ENCODE data around the gene SDR42E2.

Gene SDR42E2

DNA sequence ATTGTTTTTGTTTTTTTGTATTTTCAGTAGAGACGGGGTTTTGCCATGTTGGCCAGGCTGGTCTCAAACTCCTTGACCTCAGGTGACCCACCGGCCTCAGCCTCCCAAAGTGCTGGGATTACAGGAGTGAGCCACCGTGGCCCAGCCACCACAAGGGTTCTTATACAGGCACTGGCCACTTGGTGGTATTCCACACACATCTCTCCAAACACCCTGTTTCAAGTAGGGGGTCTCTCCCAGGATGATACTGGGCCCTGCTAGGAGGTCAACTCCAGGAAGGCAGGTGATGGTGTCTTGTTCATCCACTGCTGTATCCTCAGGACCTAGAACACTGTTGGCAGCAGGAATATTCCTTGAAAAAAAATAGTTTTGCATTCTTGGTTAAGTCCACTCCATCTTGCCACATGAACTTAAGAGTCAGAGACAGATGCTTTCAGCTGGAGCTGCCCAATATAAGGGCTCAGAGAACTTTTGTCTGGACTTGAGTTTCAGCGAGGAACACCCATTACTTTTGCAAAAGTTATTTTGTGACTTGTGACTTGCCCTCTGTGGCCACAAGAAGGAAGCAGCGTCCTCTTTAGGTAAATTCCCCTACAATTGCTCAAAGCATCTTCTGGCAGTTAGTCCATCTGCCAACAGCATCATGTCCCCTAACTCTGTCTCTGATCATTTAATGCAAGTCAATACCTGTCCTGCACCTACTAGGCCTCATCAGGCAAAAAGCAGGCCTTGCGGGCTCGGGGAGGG is 36.4 kb downstream of the SDR42E2 start:
- H3K9ac ChIP-seq (ENCODE audit: low read length) = peak overlapping the region; percentile 36
- no peaks in the 10 kb centered on the region for H3K36me3 ChIP-seq (replicated peaks; ENCODE audit: low read depth, low read length)
- H3K4me3 ChIP-seq (ENCODE audit: low read length) = peak overlapping the region; percentile 47
- H2AFZ ChIP-seq (ENCODE audit: low read depth, low read length) = no peak overlapping the region; the same call in 1 of the 2 replicates
- no peaks in the 10 kb centered on the region for H4K20me1 ChIP-seq (ENCODE audit: insufficient read depth, low read length)
- no peak for TF ChIP-seq EZH2phosphoT487 (IDR thresholded peaks at IDR 0.05; ENCODE audit: low read depth)
- TF ChIP-seq, protein P1, sequence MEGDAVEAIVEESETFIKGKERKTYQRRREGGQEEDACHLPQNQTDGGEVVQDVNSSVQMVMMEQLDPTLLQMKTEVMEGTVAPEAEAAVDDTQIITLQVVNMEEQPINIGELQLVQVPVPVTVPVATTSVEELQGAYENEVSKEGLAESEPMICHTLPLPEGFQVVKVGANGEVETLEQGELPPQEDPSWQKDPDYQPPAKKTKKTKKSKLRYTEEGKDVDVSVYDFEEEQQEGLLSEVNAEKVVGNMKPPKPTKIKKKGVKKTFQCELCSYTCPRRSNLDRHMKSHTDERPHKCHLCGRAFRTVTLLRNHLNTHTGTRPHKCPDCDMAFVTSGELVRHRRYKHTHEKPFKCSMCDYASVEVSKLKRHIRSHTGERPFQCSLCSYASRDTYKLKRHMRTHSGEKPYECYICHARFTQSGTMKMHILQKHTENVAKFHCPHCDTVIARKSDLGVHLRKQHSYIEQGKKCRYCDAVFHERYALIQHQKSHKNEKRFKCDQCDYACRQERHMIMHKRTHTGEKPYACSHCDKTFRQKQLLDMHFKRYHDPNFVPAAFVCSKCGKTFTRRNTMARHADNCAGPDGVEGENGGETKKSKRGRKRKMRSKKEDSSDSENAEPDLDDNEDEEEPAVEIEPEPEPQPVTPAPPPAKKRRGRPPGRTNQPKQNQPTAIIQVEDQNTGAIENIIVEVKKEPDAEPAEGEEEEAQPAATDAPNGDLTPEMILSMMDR (IDR thresholded peaks at IDR 0.05; ENCODE audit: low read depth, low read length) = peak; percentile 28
- no peaks in the 10 kb centered on the region for H3K9me3 ChIP-seq (ENCODE audit: insufficient read depth, low read length)
- H3K4me1 ChIP-seq (ENCODE audit: low read length) = peaks cover 44% of the 10 kb centered on the region
- H3K79me2 ChIP-seq (ENCODE audit: low read length) = no peaks in the 10 kb centered on the region
- peak overlapping the region; percentile 73 for H3K4me2 ChIP-seq (ENCODE audit: low read length)
- no peaks in the 10 kb centered on the region for H3K27me3 ChIP-seq (ENCODE audit: low read depth, low read length)
- H3K27ac ChIP-seq (ENCODE audit: low read length) = peak overlapping the region; percentile 65

DNA sequence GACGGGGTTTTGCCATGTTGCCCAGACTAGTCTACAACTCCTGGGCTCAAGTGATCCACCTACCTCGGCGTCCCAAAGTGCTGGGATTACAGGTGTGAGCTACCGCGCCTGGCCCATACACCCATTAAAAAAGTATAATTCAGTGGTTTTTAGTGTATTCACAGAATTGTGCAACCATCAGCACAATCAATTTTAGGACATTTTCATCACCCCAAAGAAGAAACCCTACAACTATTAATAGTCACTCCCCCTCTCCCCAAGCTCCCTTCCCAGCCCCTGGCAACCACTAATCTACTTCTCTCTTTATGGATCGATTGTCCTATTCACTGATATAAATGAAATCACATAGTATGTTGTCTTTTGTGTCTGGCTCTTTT is 39.9 kb downstream of the SDR42E2 start:
- no peak overlapping the region for H3K9ac ChIP-seq (ENCODE audit: low read length)
- no peak overlapping the region for H3K4me3 ChIP-seq (ENCODE audit: low read length)
- H3K4me1 ChIP-seq (ENCODE audit: low read length) = peaks cover 28% of the 10 kb centered on the region
- peaks cover 11% of the 10 kb centered on the region for H3K79me2 ChIP-seq (ENCODE audit: low read length)
- H3K36me3 ChIP-seq (replicated peaks; ENCODE audit: low read depth, low read length) = peaks cover under 1% of the 10 kb centered on the region
- peaks cover under 1% of the 10 kb centered on the region; the same call in 1 of the 2 replicates for H4K20me1 ChIP-seq (ENCODE audit: insufficient read depth, low read length)
- no peak overlapping the region for H3K4me2 ChIP-seq (ENCODE audit: low read length)
- H3K27ac ChIP-seq (ENCODE audit: low read length) = no peak overlapping the region
- H2AFZ ChIP-seq (ENCODE audit: low read depth, low read length) = no peak overlapping the region
- no peaks in the 10 kb centered on the region for H3K9me3 ChIP-seq (ENCODE audit: insufficient read depth, low read length)
- H3K27me3 ChIP-seq (ENCODE audit: low read depth, low read length) = no peaks in the 10 kb centered on the region
- no peak for TF ChIP-seq EZH2phosphoT487 (IDR thresholded peaks at IDR 0.05; ENCODE audit: low read depth)
- TF ChIP-seq, protein P1 (IDR thresholded peaks at IDR 0.05; ENCODE audit: low read depth, low read length) = no peak

DNA sequence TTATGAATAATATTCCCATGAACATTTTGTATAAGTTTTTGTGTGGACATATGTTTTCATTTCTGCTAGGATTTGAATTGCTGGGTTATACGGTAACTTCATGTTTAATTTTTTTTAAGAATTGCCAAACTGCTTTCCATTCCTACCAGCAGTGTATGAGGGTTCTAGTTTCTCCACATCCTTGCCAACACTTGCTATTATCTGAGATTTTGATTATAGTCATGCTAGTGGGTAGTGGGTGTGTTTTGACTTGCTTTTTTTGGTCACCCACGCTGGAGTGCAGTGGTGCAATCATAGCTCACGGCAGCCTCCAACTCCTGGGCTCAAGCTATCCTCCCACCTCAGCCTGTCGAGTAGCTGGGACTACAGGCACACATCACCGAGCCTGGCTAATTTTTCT is 40.8 kb downstream of the SDR42E2 start:
- Histone ChIP-seq H3K79me2 (ENCODE audit: low read length) (peaks cover 20% of the 10 kb centered on the region), H3K27ac (ENCODE audit: low read length) (no peak overlapping the region), H3K9me3 (ENCODE audit: insufficient read depth, low read length) (no peaks in the 10 kb centered on the region), H3K4me3 (ENCODE audit: low read length) (no peak overlapping the region), H3K4me2 (ENCODE audit: low read length) (no peak overlapping the region), H2AFZ (ENCODE audit: low read depth, low read length) (no peak overlapping the region), H3K4me1 (ENCODE audit: low read length) (peaks cover 35% of the 10 kb centered on the region), H3K27me3 (ENCODE audit: low read depth, low read length) (no peaks in the 10 kb centered on the region), H4K20me1 (ENCODE audit: insufficient read depth, low read length) (peaks cover 9% of the 10 kb centered on the region), H3K9ac (ENCODE audit: low read length) (no peak overlapping the region), H3K36me3 (replicated peaks; ENCODE audit: low read depth, low read length) (peaks cover 9% of the 10 kb centered on the region)
- TF ChIP-seq EZH2phosphoT487 (IDR thresholded peaks at IDR 0.05; ENCODE audit: low read depth) = no peak
- TF ChIP-seq, protein P1 (IDR thresholded peaks at IDR 0.05; ENCODE audit: low read depth, low read length) = no peak

DNA sequence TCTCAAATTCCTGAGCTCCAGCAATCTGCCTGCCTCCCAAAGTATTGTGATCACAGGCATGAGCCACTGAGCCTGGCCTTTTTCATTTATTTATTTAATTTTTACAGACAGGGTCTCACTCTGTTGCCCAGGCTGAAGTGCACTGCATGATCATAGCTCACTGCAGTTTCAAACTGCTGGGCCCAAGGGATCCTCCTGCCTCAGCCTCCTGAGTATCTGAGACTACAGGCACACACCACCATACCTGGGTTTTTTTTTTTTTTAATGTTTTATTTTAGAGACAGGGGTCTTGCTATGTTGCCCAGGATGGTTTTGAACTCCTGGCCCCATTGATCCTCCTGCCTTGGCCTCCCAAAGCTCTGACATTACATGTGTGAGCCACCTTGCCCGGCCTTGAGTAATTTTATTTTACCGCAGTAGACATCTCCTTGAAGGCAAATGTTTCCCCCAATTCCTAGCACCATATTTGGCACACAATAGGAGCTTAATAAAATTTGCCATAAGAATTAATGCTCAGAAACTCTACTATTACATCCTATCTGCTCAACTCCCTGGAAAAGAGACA is 41.9 kb downstream of the SDR42E2 start:
- Histone ChIP-seq H2AFZ (ENCODE audit: low read depth, low read length) (no peak overlapping the region), H3K9me3 (ENCODE audit: insufficient read depth, low read length) (no peaks in the 10 kb centered on the region), H3K4me3 (ENCODE audit: low read length) (no peak overlapping the region), H3K4me2 (ENCODE audit: low read length) (no peak overlapping the region), H3K79me2 (ENCODE audit: low read length) (peaks cover 30% of the 10 kb centered on the region), H3K9ac (ENCODE audit: low read length) (no peak overlapping the region), H3K36me3 (replicated peaks; ENCODE audit: low read depth, low read length) (peaks cover 18% of the 10 kb centered on the region), H3K27ac (ENCODE audit: low read length) (no peak overlapping the region), H3K4me1 (ENCODE audit: low read length) (peaks cover 34% of the 10 kb centered on the region), H3K27me3 (ENCODE audit: low read depth, low read length) (no peaks in the 10 kb centered on the region), H4K20me1 (ENCODE audit: insufficient read depth, low read length) (peaks cover 19% of the 10 kb centered on the region)
- no peak for TF ChIP-seq EZH2phosphoT487 (IDR thresholded peaks at IDR 0.05; ENCODE audit: low read depth)
- TF ChIP-seq, protein P1 (IDR thresholded peaks at IDR 0.05; ENCODE audit: low read depth, low read length) = no peak
